Panc1 (cell line): ENCODE results near the gene AKIRIN1. TPM values are rescaled to one million over a fixed set of nuclear protein-coding genes. Genes with fewer than 3 reads are reported as not detected.

Experiments used
- ATAC-seq: fragments of 200-7000 bp; cut with Tn5 transposase; 2 replicates; pipeline ENCODE4 v1.9.1; 2020; ENCODE audit warnings: mild to moderate bottlenecking, moderate library complexity
- BruUV-seq: library from RNA; stranded (reverse); fragments of 400-500 nt; replicated peaks from 2 replicates; lab custom pipeline; 2021; lab: Mats Ljungman, UMichigan
- CTCF ChIA-PET: fragments of 300-600 bp; sonication (Branson Sonifier 250); formaldehyde crosslinking; loops from one replicate; lab custom pipeline; 2022; ENCODE audit warnings: antibody characterized with exemption; lab: Charles Lee
- POLR2A ChIA-PET: fragments of 300-600 bp; sonication (Branson Sonifier 250); formaldehyde crosslinking; loops from one replicate; lab custom pipeline; 2022; ENCODE audit warnings: antibody characterized with exemption; lab: Charles Lee
- DNase-seq: peaks from one replicate; pipeline ENCODE4 v3.0.0-alpha.2; 2010; ENCODE audit warnings: low read depth, low spot score
- H3K27ac ChIP-seq: 2 replicates; pipeline ENCODE4 v1.5.1; 2011; ENCODE audit warnings: mild to moderate bottlenecking, low read length, inconsistent platforms
- H3K27me3 ChIP-seq: fragments of 200-500 bp; sonication (Bioruptor generic); 2 replicates; pipeline ENCODE4 v1.6.0; 2014; ENCODE audit warnings: low read length, inconsistent platforms; ENCODE audit not compliant: control insufficient read depth, insufficient read depth
- H3K36me3 ChIP-seq: fragments of 200-500 bp; sonication (Bioruptor generic); 2 replicates; pipeline ENCODE4 v1.5.1; 2014; ENCODE audit warnings: inconsistent platforms, mild to moderate bottlenecking, low read length, moderate library complexity; ENCODE audit not compliant: control insufficient read depth, insufficient read depth
- H3K4me1 ChIP-seq: 2 replicates; pipeline ENCODE4 v1.5.1; 2011; ENCODE audit warnings: inconsistent platforms, mild to moderate bottlenecking, low read length, moderate library complexity; ENCODE audit not compliant: control insufficient read depth, insufficient read depth
- H3K4me3 ChIP-seq, 2 experiments: 2 replicates each; pipeline ENCODE4 v1.5.1; 2011 to 2012; ENCODE audit warnings: low read depth in 2 of 2, low read length in 2 of 2, mild to moderate bottlenecking in 2 of 2, inconsistent platforms in 1 of 2, moderate library complexity in 1 of 2
- H3K9me3 ChIP-seq: fragments of 200-500 bp; sonication (Bioruptor generic); 2 replicates; pipeline ENCODE4 v1.5.1; 2014; ENCODE audit warnings: low read depth, mild to moderate bottlenecking, inconsistent platforms, low read length, moderate library complexity; ENCODE audit not compliant: control insufficient read depth, insufficient read depth
- CTCF ChIP-seq: fragments of 450-650 bp; IDR thresholded peaks from 2 replicates; pipeline ENCODE4 v1.5.1; 2017; ENCODE audit warnings: mild to moderate bottlenecking
- POLR2AphosphoS5 ChIP-seq: IDR thresholded peaks from 2 replicates; pipeline ENCODE4 v1.6.1; 2012; ENCODE audit warnings: mild to moderate bottlenecking, low read depth, low read length, moderate library complexity
- REST ChIP-seq, 2 experiments: IDR thresholded peaks; 2 replicates each; pipeline ENCODE4 v1.6.1; 2011 to 2012; ENCODE audit warnings: low read depth in 2 of 2, control low read depth in 1 of 2, low read length in 1 of 2, mild to moderate bottlenecking in 1 of 2, moderate library complexity in 1 of 2; ENCODE audit not compliant: insufficient read depth in 1 of 2
- SIN3A ChIP-seq: IDR thresholded peaks from 2 replicates; pipeline ENCODE4 v1.6.1; 2012; ENCODE audit warnings: low read depth, mild to moderate bottlenecking, low read length, moderate library complexity, borderline replicate concordance; ENCODE audit not compliant: insufficient read depth
- TCF7L2 ChIP-seq: IDR thresholded peaks from 2 replicates; pipeline ENCODE4 v1.6.1; 2011; ENCODE audit warnings: mild to moderate bottlenecking, low read depth, low read length, inconsistent platforms
- in situ Hi-C: cut with HindIII; loops from 2 replicates; pipeline ENCODE4 v1.10.0; 2016; ENCODE audit warnings: low sequenced_read_pairs, low pct_unique_long_range_greater_than_20kb
- intact Hi-C: fragments of 100-400 bp; cut with micrococcal nuclease; formaldehyde crosslinking; loops from one replicate; pipeline ENCODE4 v1.10.0; 2022; ENCODE audit not compliant: unreplicated experiment
- total RNA-seq: library from RNA; stranded (reverse); gene quantifications from one replicate; pipeline ENCODE4 v1.2.1, GENCODE V29; 2021; ENCODE audit not compliant: unreplicated experiment

The AKIRIN1 gene
- total RNA-seq, 1 experiment from 2014 or later, result 116 TPM

GRCh38 chr1:38962113-38962512 is 29.0 kb upstream of the AKIRIN1 start:
- no peak overlapping the region for H3K27ac ChIP-seq
- CTCF ChIA-PET, result no interaction called here
- H3K4me1 ChIP-seq, result no peaks in the 10 kb centered on the region
- no peaks in the 10 kb centered on the region for H3K27me3 ChIP-seq
- no TSS peak for BruUV-seq
- no peaks in the 10 kb centered on the region for H3K36me3 ChIP-seq
- no peak for DNase-seq
- in situ Hi-C loops (no loop called here), intact Hi-C loops (loop anchor here (10.0 kb wide), 1 partner anchor 87 kb away; the partner anchor contains the start of gene MYCBP)
- ATAC-seq, result no peak
- POLR2A ChIA-PET, result interaction anchor here (0.5 kb wide), 1 partner anchor 646 kb away, joined by 4 read pairs; no protein-coding TSS in a partner anchor
- TF ChIP-seq TCF7L2 (no peak), CTCF (no peak), POLR2AphosphoS5 (no peak), REST (IDR thresholded peaks at IDR 0.05; ENCODE audit: insufficient read depth in 1 of 2, low read depth in 2 of 2, low read length in 1 of 2) (no peak), SIN3A (no peak)
- no peak overlapping the region for H3K4me3 ChIP-seq
- no peaks in the 10 kb centered on the region for H3K9me3 ChIP-seq

GRCh38 chr1:38962560-38962959 is 28.5 kb upstream of the AKIRIN1 start:
- Histone ChIP-seq H3K9me3 (no peaks in the 10 kb centered on the region), H3K36me3 (no peaks in the 10 kb centered on the region), H3K27me3 (no peaks in the 10 kb centered on the region), H3K27ac (no peak overlapping the region), H3K4me3 (no peak overlapping the region), H3K4me1 (no peaks in the 10 kb centered on the region)
- TF ChIP-seq SIN3A, result no peak
- no peak for TF ChIP-seq REST (IDR thresholded peaks at IDR 0.05; ENCODE audit: insufficient read depth in 1 of 2, low read depth in 2 of 2, low read length in 1 of 2)
- no peak for TF ChIP-seq CTCF
- no peak for TF ChIP-seq POLR2AphosphoS5
- TF ChIP-seq TCF7L2, result no peak
- no peak for DNase-seq
- no peak for ATAC-seq
- no TSS peak for BruUV-seq
- CTCF ChIA-PET, result no interaction called here
- intact Hi-C loops (loop anchor here (10.0 kb wide), 1 partner anchor 88 kb away; the partner anchor contains the start of gene MYCBP), in situ Hi-C loops (no loop called here)
- POLR2A ChIA-PET, result no interaction called here
